OCI-LY7 (cell line): ENCODE measurements around the gene NDUFAF7. TPM values are rescaled to one million over a fixed set of nuclear protein-coding genes. Genes with fewer than 3 reads are reported as not detected.

ENCODE experiments used
- BruUV-seq: library from RNA; stranded (reverse); fragments of 400-500 nt; replicated peaks from 2 replicates; lab custom pipeline; 2021; lab: Mats Ljungman, UMichigan
- CTCF ChIA-PET: fragments of 300-600 bp; sonication (Branson Sonifier 250); formaldehyde crosslinking; loops from one replicate; lab custom pipeline; 2022; ENCODE audit warnings: antibody characterized with exemption; ENCODE audit not compliant: unreplicated experiment; lab: Charles Lee
- POLR2A ChIA-PET: fragments of 300-600 bp; sonication (Branson Sonifier 250); formaldehyde crosslinking; loops from one replicate; lab custom pipeline; 2022; ENCODE audit warnings: antibody characterized with exemption; lab: Charles Lee
- DNase-seq: peaks from one replicate; pipeline ENCODE4 v3.0.0-alpha.2; 2015; ENCODE audit warnings: low spot score
- H2AFZ ChIP-seq: fragments of 200-600 bp; sonication (generic), shearing (Covaris generic); 2 replicates; pipeline ENCODE4 v1.6.1; 2014; ENCODE audit warnings: mild to moderate bottlenecking, antibody characterized with exemption, low read length, moderate library complexity
- H3K27ac ChIP-seq: fragments of 200-600 bp; sonication (generic); 2 replicates; pipeline ENCODE4 v1.5.1; 2014; ENCODE audit warnings: mixed run types, low read depth, mild to moderate bottlenecking, moderate library complexity, low read length, inconsistent platforms; ENCODE audit not compliant: poor library complexity, severe bottlenecking
- H3K36me3 ChIP-seq: fragments of 200-600 bp; sonication (generic); 2 replicates; pipeline ENCODE4 v1.6.1; 2014; ENCODE audit warnings: mild to moderate bottlenecking, antibody characterized with exemption, low read length, moderate library complexity, mixed read lengths; ENCODE audit not compliant: insufficient read depth
- H3K4me1 ChIP-seq: fragments of 200-600 bp; sonication (generic); 2 replicates; pipeline ENCODE4 v1.5.1; 2014; ENCODE audit warnings: mild to moderate bottlenecking, low read length; ENCODE audit not compliant: insufficient read depth, poor library complexity, severe bottlenecking
- H3K4me2 ChIP-seq: fragments of 200-600 bp; sonication (generic); 2 replicates; pipeline ENCODE4 v1.6.1; 2014; ENCODE audit warnings: mild to moderate bottlenecking, low read length
- H3K4me3 ChIP-seq: fragments of 200-600 bp; sonication (generic); 2 replicates; pipeline ENCODE4 v1.5.1; 2014; ENCODE audit warnings: mild to moderate bottlenecking, low read depth, low read length; ENCODE audit not compliant: poor library complexity, severe bottlenecking
- H3K79me2 ChIP-seq: fragments of 200-600 bp; sonication (generic); 2 replicates; pipeline ENCODE4 v1.6.1; 2016; ENCODE audit warnings: low read depth, mild to moderate bottlenecking, low read length, moderate library complexity, mixed read lengths; ENCODE audit not compliant: insufficient read depth
- H3K9me2 ChIP-seq: fragments of 200-600 bp; sonication (generic); 2 replicates; pipeline ENCODE4 v1.6.1; 2016; ENCODE audit warnings: mild to moderate bottlenecking, low read length, mixed read lengths; ENCODE audit not compliant: insufficient read depth
- H3K9me3 ChIP-seq: fragments of 200-600 bp; sonication (generic); 2 replicates; pipeline ENCODE4 v1.6.1; 2014; ENCODE audit warnings: mild to moderate bottlenecking, mixed run types, low read length, mixed read lengths
- H4K20me1 ChIP-seq: fragments of 200-600 bp; sonication (generic); 2 replicates; pipeline ENCODE4 v1.6.1; 2014; ENCODE audit warnings: mild to moderate bottlenecking, antibody characterized with exemption, low read length, moderate library complexity, mixed read lengths; ENCODE audit not compliant: insufficient read depth
- CTCF ChIP-seq: fragments of 200-600 bp; sonication (generic); conservative IDR thresholded peaks from 2 replicates; pipeline ENCODE4 v1.5.1; 2014; ENCODE audit warnings: mild to moderate bottlenecking, antibody characterized with exemption, low read length, moderate library complexity, mixed read lengths
- EZH2phosphoT487 ChIP-seq: fragments of 200-600 bp; sonication (generic); IDR thresholded peaks from 2 replicates; pipeline ENCODE4 v1.6.1; 2018; ENCODE audit warnings: low read depth, borderline replicate concordance, mild to moderate bottlenecking, mixed run types, antibody characterized with exemption, low read length, moderate library complexity, mixed read lengths
- intact Hi-C: fragments of 100-400 bp; cut with micrococcal nuclease; formaldehyde crosslinking; loops from one replicate; pipeline ENCODE4 v1.10.0; 2022; ENCODE audit not compliant: unreplicated experiment
- total RNA-seq, 2 experiments: library from RNA; depleted of rRNA in 1 of 2; stranded (reverse); fragments of >200 nt in 1 of 2; shearing (Covaris generic) in 1 of 2; gene quantifications; 2 replicates each; pipeline ENCODE4 v1.2.3, GENCODE V29; 2014 to 2022

The NDUFAF7 gene
- total RNA-seq, 2 experiments from 2014 or later: 23.3 to 26.0 TPM

DNA sequence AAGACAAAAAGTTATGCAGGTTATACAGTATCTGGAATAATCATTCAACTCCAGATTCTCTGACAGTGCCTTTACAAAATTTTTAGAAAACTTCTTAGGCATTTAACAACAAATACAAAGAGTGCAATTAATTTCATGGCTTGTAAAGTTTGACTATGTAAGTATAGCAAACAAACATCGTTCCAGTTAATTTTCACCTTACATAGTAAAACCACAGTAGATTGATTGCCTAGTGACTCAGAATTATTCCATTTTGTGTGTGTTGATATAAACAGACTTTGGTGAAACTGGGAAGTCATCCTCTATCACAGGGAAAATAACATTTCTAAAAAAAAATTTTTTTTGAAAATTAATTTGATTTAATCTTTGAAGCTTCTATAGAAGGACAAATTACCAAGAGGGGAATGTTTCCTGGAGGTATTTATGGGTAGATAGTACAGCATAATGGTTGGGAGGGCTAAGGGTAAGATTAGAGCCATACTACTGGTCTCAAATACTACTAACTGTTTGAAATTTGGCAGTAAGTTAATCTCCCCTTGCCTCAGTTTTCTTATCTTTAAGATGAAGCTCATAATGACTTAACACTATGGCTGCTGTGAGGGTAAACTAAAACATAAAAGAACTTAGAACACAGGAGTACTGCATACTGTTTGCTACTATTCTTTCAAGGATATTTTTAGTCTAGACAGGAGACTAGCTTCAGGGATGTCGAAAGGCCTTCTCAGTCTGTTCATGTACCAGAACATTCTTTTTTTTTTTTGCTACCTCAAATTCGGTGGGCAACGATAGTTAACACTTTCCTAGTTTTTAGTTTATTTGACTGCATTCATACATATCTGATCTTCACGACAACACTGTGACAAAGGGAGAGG lies 19.6 kb downstream of the NDUFAF7 start:
- no peaks in the 10 kb centered on the region for H3K4me1 ChIP-seq
- H3K79me2 ChIP-seq: no peaks in the 10 kb centered on the region
- H3K4me3 ChIP-seq: no peak overlapping the region
- H3K27ac ChIP-seq: no peak overlapping the region
- CTCF ChIA-PET: no interaction called here
- no peaks in the 10 kb centered on the region for H3K9me2 ChIP-seq
- 0 out of 2 replicates have a peak, but pooled peaks cover 4% of the 10 kb centered on the region for H4K20me1 ChIP-seq
- H3K9me3 ChIP-seq: no peaks in the 10 kb centered on the region
- no peak overlapping the region for H2AFZ ChIP-seq
- H3K4me2 ChIP-seq: no peak overlapping the region
- H3K36me3 ChIP-seq: peaks cover 99% of the 10 kb centered on the region
- POLR2A ChIA-PET: interaction anchor here (0.6 to 1.2 kb wide), 5 partner anchors 15 to 289 kb away, joined by 3 to 5 read pairs (median 3); no protein-coding TSS in a partner anchor
- TF ChIP-seq CTCF (no peak), EZH2phosphoT487 (no peak)
- no peak for DNase-seq
- intact Hi-C loops: no loop called here
- BruUV-seq: no TSS peak

DNA sequence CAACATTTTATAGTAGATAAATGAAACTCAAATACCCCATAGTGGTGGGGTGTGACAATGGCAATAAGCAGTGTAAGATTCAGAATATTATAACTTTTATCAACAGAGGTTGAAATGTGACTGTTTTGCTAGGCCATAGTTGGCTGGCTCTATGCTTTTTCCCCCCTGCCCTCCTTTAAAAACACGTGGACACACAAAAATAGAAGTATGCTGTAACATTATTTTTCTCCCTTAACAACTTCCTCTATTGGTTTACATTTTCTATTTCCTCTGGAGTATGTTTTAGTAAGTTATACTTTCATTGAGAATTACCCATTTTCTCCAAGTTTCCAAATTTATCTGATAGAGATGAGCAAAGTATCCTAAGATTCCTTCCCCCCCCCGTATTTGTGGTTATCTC lies 31.1 kb downstream of the NDUFAF7 start:
- TF ChIP-seq EZH2phosphoT487 (no peak), CTCF (no peak)
- DNase-seq: peak; percentile 10
- Histone ChIP-seq H3K4me2 (peak overlapping the region; percentile 42), H4K20me1 (no peaks in the 10 kb centered on the region), H3K36me3 (peaks cover 94% of the 10 kb centered on the region), H3K4me3 (no peak overlapping the region), H3K4me1 (peaks cover 20% of the 10 kb centered on the region), H2AFZ (no peak overlapping the region), H3K27ac (peak overlapping the region; percentile 15), H3K79me2 (no peaks in the 10 kb centered on the region), H3K9me2 (no peaks in the 10 kb centered on the region), H3K9me3 (no peaks in the 10 kb centered on the region)
- ChIA-PET CTCF (no interaction called here), POLR2A (interaction anchor here (0.6 to 1.4 kb wide), 5 partner anchors 18 to 1038 kb away, joined by 3 to 6 read pairs (median 4); no protein-coding TSS in a partner anchor)
- BruUV-seq: TSS peak; percentile 12
- intact Hi-C loops: loop anchor here (5.0 kb wide), 1 partner anchor 95 kb away; no protein-coding TSS in a partner anchor
